HG02588 (cell line): ENCODE results near the gene CEMP1.
"Not testable (repeated sequence)": the region's sequence is repeated elsewhere in the genome, so short reads cannot be mapped to it uniquely, and the experiment has no call there.

ENCODE experiments used
- ATAC-seq: cut with Tn5 transposase; IDR thresholded peaks from one replicate; pipeline ENCODE4 v1.9.1; 2021; ENCODE audit warnings: mild to moderate bottlenecking, moderate library complexity; ENCODE audit not compliant: unreplicated experiment

The CEMP1 gene

DNA sequence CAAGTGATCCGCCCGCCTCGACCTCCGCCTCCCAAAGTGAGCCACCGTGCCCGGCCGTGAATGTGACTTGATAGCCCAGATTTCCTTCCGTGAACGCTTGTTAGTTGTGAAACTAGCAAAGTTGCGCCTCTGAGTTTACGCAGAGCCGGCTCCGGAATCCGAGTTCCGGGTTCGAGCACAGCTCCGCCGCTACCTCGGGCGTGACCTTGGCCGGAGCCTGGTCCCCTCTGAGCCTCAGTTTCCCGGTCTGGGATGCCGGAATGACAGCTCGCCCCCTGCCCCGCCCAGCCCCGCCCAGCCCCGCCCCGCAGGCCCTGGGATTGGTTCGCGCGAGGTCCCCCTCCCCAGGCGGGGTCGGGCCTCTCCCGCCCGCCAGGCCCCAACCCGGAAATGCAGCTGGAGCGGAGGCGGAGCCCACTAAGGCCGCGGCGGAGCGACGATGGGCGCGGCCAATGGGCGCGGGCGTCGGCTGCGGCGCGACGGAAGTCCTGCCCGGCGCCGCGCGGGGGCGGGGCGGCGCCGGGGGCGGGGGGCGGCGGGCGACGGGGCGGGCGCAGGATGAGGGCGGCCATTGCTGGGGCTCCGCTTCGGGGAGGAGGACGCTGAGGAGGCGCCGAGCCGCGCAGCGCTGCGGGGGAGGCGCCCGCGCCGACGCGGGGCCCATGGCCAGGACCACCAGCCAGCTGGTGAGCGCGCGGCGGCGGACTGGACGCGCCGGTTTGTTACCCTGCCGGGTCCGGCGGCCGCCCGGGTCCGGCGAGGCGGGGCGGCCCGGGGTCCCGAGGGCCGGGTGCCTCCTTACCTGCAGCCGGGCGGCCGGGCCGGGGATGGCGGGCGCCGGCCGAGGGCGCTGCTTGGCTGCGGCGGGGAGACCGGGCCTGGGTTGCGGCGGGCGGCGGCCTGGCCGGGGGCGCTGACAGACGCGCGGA lies 6.5 kb upstream of the CEMP1 start, which contains the start of gene PDPK1:
TSS of gene PDPK1 (plus strand) at position 571 of the 929 bp plus-strand sequence. CDS start at position 663, 92 bp downstream.
- peak; percentile 82 for ATAC-seq

DNA sequence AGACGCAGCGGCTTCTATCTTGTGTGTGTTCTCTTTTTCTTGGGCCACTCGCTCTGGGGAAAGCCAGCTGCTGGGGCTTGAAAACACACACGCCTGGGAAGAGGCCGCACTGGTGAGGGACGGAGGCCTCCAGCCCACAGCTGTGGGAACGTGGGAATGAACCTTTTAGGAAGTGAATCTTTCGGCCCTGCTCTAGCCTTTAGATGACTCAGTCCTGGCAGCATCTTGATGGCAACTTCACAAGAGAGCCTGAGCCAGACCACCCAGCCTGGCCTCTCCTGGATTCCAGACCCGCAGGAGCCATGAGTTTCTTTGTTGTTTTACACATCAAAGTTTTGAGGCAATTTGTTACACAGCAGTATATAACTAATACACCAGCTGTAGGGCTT lies 4.4 kb upstream of the CEMP1 start:
- no peak for ATAC-seq

- ATAC-seq = not testable (repeated sequence)
Observed at GRCh38 chr16:2534335-2534734, 3.1 kb upstream of the CEMP1 start.

- ATAC-seq = no peak
Observed at GRCh38 chr16:2533912-2534311, 2.7 kb upstream of the CEMP1 start.

GRCh38 chr16:2533142-2533755 lies 2.0 kb upstream of the CEMP1 start:
- not testable (repeated sequence) for ATAC-seq

DNA sequence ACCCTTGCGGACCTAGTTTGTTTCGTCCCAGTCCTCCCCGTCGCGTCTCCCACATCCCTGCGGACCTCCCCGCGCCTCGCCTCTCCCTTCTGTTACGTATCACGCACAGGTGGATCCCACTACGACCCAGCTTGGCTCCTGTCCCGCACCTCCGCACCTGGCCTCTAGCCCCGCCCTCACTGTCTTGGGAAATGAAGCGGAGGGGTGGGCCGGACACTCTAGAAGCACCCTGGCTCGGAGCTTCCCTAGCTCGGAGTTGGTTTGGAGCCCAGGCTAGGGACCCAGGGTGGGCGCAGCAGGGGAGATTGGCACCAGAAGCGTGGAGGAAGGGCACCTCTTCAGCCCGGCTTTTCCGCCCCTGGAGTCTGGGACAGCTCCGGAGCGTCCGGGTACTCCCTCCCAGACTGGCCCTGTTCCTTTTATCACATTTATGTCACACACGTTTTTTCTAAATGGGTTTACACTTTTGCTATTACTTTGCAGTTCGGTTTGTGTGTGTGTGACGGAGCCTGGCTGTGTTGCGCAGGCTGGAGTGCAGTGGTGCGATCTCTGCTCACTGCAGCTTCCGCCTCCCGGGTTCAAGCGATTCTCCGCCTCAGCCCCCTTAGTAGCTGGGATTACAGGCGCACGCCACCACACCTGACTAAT lies 1.4 kb upstream of the CEMP1 start:
- no peak for ATAC-seq

DNA sequence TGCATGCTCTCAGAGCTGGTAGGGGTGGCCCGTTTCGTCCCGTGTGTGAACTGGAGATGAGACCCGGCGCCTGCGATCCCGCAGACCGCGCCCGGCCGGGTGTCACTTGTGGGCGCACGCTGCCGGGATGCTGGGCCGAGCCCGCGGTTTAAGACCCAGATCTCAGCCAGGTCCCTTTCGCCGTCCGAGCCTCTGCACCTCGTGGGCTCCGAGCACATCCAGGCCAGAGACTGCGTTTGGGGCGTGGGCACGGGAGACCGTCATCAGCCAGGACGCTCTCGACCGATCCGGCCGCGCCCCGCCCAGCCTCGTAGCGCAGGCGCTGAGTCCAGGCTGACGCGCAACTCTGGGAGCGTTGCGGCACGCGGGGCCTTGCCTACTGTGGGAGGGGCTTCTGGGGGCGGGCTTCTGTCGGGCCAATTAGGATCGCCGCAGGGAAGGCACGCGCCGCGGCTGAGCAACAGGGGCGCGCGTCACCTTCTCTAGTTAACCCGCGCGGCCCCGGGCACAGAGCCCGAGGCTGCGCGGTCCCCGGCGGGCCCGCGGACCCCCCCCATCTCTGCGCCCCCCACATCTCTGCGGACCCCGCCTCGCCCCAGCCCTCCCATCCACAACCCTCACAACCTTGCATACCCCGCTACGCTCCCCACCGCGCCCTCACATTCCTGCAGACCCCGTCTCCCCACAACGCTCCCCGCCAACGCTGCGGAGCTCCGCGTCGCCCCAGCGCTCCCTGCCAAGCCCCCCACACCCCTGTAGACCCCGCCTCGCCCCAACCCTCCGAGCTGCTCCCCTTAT lies 687 bp upstream of the CEMP1 start:
- peak; percentile 84 for ATAC-seq

- ATAC-seq = no peak
Observed at GRCh38 chr16:2530629-2531318, 434 bp downstream of the CEMP1 start.

DNA sequence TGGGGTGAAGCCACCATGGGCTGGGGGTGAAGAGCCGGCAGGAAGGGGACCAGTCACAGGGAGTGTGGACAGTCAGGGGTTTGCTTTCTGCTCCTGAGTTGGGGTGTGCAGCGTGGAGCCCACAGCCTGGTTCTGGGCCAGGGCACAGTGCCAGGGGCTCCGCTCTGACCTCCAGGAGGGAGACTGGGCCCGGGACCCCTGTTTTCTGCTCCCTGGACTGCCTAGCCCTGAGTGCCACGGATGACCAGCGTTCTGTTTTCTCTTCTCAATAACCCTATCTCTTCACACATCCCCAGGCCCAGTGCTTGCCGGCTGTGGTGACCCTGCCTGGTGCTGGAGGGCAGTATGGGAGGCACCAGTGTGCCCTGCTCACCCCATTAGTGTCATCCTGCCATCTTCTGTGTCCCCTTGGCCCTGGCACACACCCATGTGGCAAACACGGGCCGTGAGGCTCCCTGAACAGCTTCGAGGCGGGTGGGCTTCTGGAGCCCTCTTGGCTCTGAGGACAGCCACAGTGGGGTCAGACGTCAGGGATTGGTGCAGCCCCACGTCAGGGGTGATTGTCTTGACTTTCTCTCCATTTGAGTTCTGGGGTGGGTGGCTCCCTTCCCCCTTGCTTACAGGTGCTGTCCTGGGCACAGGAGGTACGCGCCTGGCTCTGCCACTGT lies 1.1 kb downstream of the CEMP1 start:
- ATAC-seq = no peak

- ATAC-seq = no peak
Observed at GRCh38 chr16:2529061-2529931, 1.9 kb downstream of the CEMP1 start.

GRCh38 chr16:2528161-2529060 lies 2.8 kb downstream of the CEMP1 start:
- ATAC-seq = no peak

DNA sequence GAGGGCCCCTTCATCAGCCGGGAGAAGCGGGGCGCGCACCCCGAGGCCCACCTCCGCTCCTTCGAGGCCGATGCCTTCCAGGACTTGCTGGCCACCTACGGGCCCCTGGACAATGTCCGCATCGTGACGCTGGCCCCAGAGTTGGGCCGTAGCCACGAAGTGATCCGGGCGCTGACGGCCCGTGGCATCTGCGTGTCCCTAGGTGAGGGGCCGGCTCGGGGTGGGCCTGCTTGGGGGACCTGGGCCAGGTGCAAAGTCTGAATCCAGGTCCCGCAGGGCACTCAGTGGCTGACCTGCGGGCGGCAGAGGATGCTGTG lies 3.5 kb downstream of the CEMP1 start:
- ATAC-seq = no peak

GRCh38 chr16:2527071-2527783 lies 4.0 kb downstream of the CEMP1 start:
- no peak for ATAC-seq

- ATAC-seq = no peak
Observed at GRCh38 chr16:2526135-2526534, 5.1 kb downstream of the CEMP1 start.

GRCh38 chr16:2524339-2524938 lies 6.8 kb downstream of the CEMP1 start:
- no peak for ATAC-seq

- no peak for ATAC-seq
Observed at GRCh38 chr16:2523801-2524231, 7.4 kb downstream of the CEMP1 start.
